Germinal center (tissue), 1 donor: ENCODE data around the gene AFF2.

Source experiments
- DNase-seq: peaks from one replicate; pipeline ENCODE4 v3.0.0; 2012; ENCODE audit warnings: mixed read lengths, low spot score

AFF2 gene

DNA sequence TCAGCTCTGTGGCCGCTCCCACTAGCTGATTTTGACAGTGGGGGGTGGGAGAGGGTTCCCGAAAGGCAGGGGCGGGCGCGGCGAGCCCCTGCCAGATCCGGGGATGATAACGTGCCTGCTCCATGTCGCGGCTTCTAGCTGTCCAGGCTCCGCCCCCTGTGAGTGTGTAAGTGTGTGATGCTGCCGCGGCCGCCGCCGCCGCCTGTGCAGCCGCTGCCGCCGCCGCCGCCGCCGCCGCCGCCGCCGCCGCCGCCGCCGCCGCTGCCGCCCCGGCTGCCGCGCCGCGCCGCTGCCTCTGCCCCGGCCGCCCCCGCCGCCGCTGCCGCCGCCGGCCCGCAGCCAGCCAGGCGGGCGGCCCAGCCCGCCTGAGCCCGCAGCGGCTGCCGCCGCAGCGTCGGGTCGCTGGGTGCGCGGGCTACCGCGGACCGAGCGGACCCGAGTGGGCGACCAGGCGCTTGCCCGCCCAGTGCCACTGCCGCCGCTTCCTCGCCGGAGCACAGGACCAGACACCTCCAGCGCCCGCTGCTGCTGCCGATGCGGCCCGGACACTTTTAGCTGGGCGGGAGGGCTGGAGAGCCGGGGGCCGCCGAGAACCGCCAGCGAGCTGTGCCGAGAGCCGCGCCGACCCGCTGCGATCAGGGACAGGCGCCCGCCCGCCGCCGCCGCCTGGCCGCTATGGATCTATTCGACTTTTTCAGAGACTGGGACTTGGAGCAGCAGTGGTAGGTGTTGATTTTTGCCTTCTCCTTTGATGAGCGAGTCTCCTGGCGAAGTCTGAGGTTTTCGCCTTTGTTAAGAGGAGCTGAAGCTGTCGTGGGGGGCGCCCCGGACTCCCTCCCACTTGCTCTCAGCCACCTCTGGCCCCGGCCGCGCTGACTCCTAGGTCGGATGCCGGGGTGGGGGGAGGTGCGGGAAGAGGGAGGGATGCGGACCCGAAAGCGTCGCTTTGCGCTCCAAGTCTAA, at the start of gene AFF2:
TSS of gene AFF2 (plus strand) at position 195 of the 963 bp plus-strand sequence. CDS start at position 676, 481 bp downstream.
- DNase-seq, result peak; percentile 52

- no peak for DNase-seq
Observed at GRCh38 chrX:148457279-148457678, 43.1 kb upstream of the AFF2 start.

DNA sequence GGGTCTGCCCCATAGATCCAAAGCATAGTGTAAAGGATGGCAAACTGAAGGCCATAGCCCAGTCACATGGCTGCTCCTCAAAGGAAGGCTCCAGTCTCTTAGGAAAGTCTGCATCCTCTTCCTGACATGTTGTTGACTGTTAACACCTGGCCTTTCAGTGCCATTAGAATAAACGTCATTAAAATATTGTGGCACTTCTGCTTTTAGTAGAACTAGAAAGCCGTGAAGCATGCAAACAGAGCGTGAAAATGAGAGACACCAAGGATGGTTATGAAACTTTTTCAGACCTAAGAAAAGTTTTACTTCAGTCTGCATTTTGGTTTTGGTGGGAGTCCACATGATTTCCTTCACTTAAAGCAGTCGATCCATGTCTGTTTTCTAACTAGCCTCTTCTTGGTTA, 41.1 kb upstream of the AFF2 start:
- peak; percentile 17 for DNase-seq

- DNase-seq, result no peak
Observed at GRCh38 chrX:148466292-148466691, 34.1 kb upstream of the AFF2 start.

- DNase-seq, result no peak
Observed at GRCh38 chrX:148470324-148470723, 30.1 kb upstream of the AFF2 start.

GRCh38 chrX:148474030-148474429, 26.4 kb upstream of the AFF2 start:
- no peak for DNase-seq

DNA sequence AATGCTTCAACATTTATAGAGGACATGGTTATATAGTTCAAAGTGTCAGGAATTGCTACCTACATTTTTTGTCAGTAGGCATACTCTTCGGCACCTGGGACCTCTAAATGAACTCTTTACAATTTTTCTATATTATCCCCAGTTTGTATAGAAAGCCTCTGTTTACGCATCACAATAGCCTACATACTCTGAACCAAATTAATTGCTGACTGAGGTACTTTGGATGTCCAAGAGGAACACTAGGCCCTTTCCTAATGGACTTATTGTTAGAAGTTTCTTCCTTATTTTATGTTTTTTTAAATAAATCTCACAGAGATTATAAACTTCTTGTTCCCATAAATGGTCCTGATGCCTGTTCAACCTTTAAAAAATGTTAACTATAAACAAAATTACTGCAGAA, 8.4 kb upstream of the AFF2 start:
- no peak for DNase-seq

- DNase-seq, result no peak
Observed at GRCh38 chrX:148495176-148495575, 5.2 kb upstream of the AFF2 start.

- DNase-seq, result no peak
Observed at GRCh38 chrX:148498067-148498466, 2.4 kb upstream of the AFF2 start.

DNA sequence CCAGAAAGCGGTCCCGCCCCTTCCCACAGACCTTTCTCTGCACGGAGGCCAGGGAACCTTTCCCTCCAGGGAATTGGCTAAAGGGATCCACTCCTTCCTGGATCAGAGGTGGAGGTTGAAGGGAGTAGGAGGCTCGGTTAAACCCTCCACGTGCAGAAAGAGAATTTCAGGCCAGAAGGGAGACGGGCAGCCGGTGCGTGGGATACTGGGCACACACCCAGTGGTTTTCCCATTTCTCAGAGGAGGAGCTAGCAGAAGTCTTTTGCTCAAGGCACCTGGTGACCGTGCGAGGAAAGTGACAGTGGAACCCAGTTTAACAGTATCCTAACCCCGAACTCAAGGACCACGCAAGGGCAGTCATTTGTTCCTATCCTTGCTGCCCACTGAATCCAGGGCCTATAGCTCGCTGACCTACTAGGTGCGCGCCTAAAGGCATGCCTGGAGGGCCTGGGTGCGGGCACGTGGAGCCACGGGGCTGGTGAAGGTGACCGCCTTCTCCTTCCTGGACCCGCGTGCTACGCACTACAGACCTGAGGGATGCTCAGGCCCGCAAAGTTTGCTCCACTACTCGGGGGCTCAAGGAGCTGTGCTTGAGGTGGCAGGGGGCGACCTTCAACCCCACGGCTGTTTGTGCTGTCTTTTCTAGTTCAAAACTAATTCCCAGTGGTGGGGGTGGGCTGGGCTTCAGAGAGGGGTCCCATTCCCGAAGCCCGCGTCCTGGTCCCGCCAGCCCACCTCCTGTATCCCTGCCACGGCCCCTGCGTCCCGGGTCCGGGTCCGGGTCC, 587 bp upstream of the AFF2 start:
- DNase-seq, result no peak

- peak; percentile 9 for DNase-seq
Observed at GRCh38 chrX:148501386-148502066, 1.1 kb downstream of the AFF2 start.

- no peak for DNase-seq
Observed at GRCh38 chrX:148504506-148504905, 4.1 kb downstream of the AFF2 start.

DNA sequence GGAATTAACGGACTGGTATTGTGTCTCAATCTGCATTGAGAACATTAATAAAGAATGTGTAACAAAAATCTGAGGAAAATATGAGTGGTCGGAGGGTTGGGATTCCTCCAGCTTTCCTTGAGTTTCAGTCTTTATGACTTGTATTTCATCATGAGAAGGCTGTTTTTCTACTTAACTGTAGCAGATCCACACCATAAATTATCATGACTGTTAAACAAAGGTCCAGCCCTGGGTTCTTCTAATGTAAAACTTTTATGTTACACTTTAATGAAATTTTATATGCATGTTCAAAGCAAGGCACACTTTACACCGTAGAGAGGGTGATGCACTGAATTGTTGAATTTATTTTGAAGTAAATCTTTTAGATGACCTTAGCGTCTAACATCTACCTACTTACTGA, 7.0 kb downstream of the AFF2 start:
- DNase-seq, result no peak

DNA sequence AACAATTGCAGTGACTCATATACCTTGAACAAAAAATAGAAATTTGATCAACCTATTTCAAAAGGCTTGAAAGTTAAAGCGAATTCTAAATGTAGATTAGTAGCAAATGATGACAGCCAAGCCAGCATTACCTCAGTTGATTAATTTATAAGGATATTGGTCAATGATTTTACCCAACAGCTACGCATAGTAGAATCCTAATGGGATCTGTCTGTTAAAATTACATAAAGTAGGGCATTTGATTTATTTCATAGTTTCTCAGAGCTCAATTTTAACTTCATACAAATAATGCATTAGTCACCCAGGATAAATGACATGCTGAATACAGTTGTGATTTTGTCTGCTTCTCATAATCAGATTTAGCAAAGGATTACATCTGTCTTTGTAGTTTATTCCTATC, 12.0 kb downstream of the AFF2 start:
- no peak for DNase-seq

GRCh38 chrX:148513661-148514060, 13.2 kb downstream of the AFF2 start:
- DNase-seq, result no peak

DNA sequence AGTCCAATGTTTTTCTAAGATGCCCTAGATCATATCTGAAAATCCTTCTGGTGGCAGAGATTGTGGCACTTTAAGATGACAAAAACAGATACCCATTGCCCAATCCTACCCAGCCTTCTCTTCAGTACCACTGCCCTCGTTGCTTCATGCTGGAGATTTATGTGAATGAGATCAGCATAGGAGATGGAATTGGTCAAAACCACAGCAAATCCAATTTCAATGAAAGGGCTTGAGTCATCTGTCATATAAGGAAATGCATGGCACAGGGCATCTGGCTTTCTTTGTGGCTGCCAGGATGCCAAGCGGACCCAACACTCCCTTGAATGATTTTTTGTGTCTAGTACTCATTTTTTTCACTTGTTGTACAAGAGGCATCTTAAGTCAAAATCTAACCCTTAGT, 16.8 kb downstream of the AFF2 start:
- no peak for DNase-seq

DNA sequence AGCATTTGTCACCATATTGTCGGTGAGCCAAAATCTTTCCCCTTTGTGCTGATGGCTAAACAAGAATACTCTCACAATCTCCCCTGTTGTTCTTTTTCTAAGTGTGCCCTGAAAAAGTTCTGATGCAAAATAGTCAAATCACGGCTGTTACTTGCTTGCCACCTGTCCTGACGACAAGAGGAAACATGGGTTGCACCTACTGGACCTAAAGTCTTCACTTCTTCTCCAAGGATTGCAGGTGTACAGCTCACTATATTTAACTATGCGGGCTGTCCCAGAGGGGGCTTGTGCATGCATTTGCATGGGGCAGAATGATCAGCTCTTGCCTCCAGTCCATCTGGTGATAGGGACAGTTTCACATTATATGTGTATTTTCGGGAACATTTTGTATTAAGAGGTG, 21.6 kb downstream of the AFF2 start:
- peak; percentile 18 for DNase-seq

DNA sequence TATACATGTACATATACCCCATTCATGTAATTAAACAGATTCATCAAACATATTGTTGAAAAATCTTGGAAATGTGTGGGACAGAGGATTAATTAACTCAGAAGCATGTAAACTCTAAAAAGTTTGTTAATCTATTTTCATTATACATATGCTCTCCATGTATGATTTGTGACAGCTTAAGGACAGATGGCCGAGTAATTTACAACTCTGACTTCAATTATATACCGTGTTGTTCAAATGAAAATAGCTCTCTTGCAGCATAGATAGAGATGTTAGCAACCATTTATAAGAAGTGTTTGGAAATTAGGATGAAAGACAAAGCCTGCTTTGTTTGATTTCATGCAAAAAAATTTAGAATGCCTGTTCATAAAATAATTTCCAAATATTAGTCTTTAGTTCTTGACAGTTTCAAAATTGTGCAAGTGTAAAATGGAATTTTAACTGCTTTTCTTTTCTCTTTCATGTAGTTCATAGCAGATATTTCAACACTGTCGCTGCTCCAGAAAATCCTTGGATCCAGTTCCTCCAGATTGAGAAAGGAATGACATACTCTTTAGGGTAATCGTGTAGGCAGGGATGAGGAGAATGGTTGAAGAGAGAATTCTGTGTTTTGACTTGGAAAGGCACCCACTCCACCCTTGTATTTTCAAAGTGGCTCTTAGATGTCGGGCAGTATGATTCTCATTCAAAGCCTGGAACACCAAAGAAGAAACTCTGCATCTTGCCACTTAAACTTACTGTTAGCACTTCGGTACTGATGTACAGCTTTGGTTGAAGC, 23.1 kb downstream of the AFF2 start:
- DNase-seq, result no peak

DNA sequence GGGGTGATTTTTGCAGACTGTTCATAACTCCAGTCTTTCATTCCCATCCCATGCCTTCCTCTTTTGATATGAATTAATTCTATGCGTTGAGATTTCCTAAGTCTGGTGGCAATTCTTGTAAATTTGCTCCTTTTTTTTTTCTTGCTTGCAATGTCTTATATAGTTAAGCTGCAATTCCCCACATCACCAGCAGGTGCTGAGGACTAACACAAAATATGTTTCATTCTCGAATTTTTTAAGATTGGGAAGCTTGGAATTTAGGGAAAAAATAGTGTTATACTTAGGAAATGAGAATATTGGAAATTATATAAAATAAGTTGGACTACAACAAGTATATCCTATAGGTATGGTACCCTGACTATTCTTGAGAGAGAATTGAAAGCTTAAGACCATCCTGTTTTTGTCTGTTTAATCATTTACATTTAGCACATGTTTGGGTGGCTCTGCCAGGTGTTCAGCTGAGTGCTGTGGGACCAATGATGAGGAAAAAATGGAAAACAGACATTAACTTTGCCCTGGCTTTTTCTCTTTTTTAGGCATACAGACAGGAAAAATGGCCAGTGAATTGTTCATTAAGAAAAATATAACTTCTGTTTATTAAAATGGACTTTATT, 30.2 kb downstream of the AFF2 start:
- DNase-seq, result no peak

DNA sequence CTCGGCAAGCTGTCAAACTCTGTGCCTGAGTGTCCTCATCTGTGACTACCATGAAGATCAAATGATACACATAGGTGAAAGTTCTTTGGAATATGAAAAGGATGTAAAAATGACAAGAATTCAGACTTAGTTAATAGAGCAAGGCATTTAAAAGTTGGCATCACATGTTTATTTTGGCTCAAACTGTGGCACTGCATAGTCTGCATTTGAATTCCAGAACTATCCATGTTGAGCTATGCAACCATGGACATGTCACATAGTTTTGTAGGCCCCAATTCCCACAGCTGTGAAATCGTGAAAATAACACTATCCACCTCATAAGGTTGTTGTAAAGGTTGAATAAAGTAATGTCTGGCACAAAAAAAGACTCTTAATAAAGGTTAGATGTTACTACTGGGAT, 33.9 kb downstream of the AFF2 start:
- no peak for DNase-seq

DNA sequence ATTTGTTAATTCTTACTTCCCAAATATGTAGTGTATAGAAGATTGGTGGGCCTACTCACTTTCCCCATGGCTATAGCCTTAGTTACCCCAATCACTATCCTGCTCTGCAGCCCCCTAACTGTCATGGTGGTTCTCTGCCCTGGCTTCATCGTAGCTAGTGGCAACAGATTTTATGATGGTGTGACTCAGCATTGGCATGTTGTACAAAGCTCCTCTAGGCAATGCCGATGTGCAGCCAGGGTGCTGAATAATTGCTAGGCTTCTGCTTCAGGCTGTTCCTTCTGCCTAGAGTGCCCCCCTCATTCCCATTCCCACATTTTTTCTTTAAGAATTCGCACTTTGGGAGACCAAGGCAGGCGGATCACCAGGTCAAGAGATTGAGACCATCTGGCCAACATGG, 35.2 kb downstream of the AFF2 start:
- DNase-seq, result no peak
